Right hindlimb (tissue), 1 donor: ENCODE results near the gene ANKRD13B.
"Not testable (repeated sequence)": the region's sequence is repeated elsewhere in the genome, so short reads cannot be mapped to it uniquely, and the experiment has no call there.

ENCODE experiments used
- DNase-seq: peaks from one replicate; pipeline ENCODE4 v3.0.0-alpha.2; 2018

The ANKRD13B gene

DNA sequence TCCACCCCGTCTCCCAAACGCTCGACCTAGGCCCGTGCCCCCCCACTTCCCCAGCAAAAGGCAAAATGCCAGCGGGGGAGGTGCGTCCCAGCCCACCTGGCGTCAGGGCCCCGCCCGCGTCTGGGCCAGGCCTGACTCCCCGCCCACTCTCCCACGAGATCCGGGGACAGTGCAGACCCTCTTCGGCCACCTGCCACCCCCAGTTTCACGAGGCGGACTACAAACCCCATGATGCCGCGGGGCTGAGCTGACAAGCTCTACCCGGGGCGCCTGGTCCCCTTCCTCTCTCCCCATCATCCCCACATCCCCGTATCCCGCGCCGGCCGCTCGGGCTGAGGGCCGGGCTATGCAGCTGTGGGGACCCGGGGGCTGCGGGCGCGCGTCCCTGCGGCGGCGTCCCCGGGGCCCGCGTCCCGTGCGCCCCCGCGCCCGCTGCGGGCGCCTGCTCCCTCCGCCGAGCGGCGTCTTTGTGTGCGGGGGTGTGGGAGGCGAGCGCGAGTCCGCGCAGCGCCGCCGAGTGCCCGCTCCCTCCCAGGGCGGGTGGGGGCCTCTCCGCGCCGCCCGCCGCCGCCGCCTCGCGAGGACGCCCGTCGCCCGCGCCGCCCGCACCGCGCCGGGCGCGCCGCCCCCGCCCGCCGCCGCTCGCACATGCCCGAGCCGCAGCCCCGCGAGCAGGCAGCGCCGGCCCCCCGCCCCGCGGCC lies at the start of gene ANKRD13B:
Gene ANKRD13B, plus strand, starts transcription at position 283 of the 702 bp plus-strand sequence. CDS start 490 bp downstream, outside the sequence.
- peak; percentile 74 for DNase-seq

DNA sequence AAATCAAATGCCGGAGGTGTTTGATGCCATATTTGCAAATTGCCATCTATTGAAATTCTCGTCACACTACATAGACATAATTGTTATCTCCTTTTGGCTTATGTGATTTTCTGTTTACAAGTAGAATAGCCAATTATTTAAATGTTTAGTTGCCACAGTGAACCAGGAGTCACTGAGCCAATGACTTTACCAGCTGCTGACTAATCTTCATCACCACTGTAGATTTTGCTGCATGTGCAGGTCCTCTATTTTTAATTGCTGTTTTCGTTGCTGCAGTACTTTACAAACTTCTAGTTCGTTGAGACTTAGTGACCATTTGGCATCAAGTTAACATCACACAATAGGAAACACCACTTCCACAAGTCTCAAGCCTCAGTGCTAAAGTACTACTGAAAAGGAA lies 48.9 kb upstream of the ANKRD13B start:
- DNase-seq: no peak

DNA sequence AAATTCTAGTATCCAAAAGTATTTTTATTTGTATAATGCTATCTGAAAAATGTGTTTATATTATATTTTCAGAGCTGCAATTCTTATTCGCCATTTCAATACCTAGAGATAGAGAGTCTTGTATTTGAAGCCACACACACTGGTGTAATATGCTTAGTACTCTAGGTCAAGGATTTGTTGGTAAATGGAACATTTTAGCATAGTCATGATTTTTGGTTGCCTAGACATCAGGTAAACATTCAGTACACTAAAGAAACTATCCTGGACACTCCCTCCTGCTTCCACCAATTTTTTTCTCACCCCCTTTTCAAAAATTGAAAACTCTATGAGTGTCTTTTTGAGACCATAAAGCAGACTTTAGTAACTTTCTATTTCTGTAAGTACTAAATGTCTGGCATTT lies 46.8 kb upstream of the ANKRD13B start:
- no peak for DNase-seq

DNA sequence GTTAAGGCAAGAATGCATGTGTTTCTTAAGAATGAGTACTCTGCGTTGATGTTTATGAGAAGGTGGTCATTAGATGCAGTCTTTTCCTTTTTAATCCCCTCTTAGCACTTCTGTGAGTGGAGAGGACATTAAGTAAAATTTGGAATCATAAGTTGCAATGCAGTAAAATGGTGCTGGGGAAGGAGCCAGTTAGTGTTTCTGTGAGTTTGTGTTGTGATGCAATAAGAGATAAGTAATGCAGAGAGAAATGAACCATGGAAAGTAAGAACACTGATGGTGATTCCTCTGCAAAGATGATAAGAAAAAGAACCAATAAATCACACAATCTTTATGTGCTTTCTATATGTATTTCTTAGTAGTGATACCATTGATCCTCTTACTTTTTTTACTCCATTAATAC lies 46.1 kb upstream of the ANKRD13B start:
- DNase-seq: no peak

DNA sequence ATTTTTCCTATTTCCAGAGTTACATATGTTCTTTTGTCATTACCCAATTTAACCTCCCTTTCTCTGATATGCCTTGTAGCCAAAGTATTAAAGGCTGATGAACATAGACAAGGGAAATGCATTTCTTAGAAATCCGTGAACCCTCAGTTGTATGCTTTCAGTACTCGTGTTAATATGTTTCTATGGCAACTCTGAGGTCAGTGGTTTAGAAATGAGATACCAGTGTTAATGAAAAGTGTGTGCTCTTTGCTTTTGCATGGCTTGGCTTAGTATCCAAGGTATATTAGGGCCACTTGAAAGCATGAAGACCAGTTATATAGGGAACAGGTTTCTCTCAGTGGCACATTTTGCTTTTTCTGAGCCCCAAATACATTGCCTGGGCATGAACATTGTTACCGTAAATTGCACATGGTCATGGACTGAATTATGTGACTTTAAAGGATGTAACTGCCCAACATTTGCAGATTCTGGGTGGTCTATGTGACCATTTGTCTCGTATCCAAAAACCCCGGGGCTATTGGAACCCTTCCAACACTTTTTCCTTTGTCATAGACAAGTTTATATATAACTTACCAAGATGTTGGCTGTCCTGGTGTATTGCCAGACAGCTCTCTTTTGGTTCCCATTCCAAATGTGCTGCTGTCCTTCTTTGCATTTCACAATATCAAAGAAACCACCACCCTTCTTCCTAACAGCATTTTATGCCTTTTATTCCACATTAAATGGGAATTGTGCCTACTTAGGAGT lies 43.6 kb upstream of the ANKRD13B start:
- peak; percentile 41 for DNase-seq

DNA sequence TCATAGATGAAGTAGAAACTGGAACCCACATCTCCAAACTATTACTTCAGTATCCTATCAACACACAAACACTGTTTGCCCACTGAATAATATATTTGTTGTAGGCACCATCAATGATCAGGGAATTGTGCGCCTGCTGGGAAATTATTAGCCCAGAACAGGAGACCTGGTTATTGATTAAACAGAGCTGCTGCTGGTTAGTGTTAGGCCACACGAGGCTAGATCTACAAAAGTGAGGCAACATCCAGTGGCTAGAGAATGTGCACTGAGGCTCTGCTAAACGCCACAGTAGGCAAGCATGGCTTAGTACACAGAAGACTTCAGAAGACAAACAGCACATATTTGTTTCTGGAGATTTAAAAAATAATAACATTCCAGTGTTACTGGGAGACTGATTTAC lies 37.1 kb upstream of the ANKRD13B start:
- no peak for DNase-seq

DNA sequence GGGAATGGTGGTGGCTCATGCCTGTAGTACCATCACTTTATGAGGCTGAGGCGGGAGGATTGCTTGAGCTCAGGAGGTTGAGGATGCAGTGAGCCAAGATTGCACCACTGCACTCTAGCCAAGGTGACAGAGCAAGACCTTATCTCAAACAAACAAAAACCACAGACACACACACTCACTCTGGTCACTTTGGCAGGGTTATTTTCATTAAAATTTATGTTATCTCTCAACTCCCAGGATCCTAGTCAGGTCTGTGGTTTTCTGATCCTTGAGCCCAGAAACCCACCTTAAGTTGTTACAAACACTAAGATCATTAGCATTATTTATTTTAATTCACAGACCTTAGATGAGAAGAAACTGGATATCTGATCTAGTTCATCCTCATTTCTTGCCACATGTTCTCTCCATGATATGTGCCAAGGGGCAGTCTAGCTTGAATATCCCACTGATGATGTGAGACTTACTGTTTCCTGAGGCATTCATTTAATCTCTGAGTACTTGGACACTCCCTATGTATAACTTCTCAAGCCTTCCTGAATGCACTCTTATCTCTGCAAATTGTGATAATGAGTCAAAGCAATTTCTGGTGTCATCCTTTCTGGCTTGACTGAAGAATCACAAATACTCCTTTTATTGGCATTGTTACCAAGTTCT lies 35.7 kb upstream of the ANKRD13B start:
- DNase-seq: no peak

DNA sequence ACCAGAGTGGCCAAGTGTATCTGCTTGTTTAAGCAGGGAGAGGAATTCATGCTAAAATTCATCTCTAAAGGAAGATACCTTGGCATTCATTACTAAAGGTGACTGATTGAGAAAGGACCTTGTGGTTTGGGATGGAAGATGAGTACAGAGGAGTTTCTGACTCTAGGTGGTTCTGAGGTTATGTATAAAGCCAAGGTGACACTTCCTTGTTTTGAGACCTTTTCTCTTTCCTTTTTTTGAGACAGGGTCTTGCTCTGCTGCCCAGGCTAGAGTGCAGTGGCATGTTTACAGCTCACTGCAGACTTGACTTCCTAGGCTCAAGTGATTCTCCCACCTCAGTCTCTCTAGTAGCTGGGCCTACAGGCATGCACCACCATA lies 35.2 kb upstream of the ANKRD13B start:
- no peak for DNase-seq

DNA sequence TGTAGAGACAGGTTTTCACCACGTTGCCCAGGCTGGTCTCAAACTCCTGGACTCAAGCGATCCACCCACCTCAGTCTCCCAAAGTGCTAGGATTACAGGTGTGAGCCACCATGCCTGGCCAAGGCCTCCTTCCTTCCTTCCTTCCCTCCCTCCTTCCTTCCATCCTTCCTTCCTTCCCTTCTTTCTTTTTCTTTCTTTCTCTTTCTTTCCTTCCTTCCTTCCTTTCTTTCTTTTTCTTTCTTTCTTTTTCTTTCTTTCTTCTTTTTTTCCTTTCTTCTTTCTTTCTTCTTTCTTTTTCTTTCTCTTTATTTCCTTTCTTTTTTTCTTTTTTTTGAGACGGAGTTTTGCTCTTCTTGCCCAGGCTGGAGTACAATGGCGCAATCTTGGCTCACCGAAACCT lies 34.8 kb upstream of the ANKRD13B start:
- DNase-seq: not testable (repeated sequence)

DNA sequence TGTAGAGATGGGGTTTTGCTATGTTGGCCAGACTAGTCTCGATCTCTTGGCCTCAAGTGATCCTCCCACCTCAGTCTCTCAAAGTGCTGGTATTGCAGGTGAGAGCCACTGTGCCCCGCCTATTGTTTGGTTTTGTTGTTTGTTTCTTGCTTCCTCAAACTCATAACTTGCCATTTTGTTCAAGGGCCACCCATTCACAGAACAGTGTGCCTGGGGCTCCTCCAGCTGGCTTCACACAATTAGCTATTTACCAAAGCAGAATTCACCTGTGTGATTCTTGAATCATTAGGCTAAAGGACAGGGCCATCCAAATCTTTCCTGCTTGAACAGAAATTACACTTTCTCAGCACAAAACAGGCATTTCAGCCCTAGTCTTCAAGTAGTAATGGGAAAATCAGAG lies 33.3 kb upstream of the ANKRD13B start:
- DNase-seq: no peak

DNA sequence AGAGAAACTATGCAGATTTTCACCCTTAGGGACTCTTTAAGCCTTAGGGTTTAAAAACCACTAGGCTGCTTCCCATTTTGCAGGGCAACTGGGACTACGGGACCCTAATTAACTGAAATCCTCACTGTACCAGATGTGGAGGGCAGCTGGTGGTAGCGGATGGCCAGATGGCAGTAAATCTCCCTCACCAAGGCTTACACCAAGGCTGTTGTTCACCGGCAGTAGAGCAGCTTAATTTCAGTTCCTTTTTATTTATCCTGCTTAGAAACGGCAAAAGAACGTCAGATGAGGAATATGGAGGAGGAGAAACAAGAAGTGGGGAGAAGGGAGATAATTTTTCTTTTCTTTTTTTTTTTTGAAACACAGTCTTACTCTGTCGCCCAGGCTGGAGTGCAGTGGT lies 32.6 kb upstream of the ANKRD13B start:
- DNase-seq: no peak

DNA sequence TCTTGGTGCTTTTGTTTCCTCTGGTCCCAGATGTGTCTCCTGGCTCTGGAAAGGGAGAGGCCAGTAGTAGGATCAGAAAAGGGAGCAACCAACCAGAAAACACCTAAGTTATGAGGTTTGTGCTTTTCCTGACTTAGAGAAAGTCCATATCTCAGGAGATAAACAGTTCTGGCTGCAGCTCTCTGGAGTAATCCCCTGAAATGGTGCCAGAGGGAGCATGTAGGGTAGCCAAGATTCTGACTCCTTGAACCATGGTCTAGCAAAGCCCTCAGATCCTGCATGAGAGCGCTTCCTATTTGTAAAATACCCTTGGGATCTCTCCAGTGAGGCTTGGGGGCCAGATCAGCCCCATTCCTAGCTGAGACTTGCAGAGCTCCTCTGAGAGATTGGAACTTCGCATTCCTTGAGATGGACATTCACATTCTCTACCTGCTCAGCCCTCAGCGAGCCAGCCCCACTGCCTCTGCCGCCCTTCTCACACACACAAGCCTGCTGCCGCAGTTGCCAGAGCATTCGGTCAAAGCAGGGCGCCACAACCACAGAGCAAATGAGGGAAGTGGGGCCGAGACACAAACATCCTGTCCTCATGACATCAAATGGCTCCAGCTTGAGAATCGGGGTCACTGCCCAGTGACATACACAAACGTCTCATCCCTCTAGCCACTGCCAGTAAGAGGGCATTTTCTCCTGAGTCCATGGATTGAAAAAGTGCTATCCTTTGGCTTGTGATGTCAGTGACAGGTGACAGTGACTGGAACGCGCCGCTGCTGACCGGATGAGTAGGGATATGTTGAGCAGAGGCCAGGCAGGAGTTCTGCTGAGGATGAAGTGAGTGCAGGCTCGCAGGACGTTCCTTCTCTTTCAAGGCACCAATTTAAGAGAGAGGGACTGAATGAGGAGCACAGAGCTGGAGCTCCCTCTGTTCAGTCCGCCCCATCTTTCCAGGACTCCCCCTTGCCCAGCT lies 31.1 kb upstream of the ANKRD13B start:
- no peak for DNase-seq

DNA sequence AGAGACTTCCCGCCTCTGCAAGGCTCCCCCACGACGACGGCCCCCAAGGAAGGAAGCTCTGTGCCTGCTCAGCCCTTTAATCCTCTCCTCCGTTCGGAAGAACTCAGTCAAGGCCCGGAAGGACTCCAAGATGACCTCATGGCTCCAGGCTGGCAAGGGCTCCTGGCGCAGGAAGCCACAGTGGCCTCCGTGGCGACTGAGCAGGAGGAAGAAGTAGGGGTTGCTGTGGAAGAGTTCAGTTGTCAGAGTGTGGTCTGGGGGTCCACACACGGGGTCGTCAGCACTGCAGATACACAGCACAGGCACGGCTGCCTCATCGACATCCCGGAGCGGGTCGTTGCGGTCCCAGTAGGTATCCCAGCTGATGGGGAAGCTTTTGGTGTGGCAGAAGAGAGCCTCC lies 30.3 kb upstream of the ANKRD13B start:
- DNase-seq: no peak

DNA sequence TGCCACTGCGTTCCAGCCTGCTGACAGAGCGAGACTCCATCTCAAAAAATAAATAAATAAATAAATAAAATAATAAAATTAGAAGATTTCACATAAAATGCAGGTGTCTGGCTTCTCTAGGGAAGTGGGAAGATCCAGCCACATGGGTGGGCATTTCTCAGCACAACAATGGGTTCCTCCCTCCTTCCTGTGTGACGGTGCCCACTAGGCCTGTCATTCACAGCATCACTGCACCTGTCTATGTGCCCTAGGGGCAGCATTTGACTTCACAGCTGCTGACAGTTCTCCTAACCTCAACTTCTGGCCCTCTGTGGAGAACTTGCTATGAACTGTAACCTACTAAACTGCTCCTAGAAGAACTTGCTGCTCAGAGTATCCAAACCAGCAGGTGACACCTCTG lies 29.1 kb upstream of the ANKRD13B start:
- no peak for DNase-seq

DNA sequence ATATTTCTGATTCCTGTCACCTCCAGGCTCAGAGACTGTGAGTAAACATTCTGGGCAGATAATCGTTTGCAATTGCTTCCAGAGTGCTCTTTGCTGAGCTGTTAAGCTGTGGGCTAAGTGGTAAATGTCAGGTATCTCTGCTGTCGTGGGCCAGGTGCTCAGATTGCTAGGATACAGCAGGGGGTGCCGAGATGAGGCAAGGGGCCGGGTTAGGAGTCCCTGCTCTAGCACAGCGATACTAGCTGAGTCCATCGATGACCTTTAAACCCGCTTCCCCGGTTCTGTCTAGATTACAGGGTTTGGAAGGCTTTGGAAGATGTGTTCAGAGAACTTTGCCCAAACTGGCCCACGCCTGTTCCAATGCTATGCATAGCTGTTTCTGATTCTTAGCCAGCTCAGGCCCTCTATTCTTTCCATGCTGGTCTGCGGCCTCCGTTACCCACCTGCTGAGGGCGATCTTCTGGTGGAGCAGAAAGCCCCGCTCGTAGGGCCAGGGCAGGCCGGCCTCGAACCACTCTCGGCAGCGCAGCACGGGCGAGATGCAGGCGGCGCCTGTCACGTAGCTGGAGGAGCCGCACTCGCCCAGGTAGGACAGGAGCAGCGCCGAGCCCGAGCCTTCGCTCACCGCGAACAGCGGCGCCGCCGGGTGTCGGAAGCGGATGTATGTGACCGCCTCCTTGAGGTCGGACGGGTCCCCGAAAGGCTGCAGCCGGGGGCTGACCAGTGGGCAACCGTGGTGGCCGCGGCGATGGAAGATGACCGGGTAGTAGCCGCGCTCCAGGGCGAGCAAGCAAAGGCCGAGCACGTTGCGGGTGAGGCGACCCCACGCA lies 27.1 kb upstream of the ANKRD13B start:
- no peak for DNase-seq

DNA sequence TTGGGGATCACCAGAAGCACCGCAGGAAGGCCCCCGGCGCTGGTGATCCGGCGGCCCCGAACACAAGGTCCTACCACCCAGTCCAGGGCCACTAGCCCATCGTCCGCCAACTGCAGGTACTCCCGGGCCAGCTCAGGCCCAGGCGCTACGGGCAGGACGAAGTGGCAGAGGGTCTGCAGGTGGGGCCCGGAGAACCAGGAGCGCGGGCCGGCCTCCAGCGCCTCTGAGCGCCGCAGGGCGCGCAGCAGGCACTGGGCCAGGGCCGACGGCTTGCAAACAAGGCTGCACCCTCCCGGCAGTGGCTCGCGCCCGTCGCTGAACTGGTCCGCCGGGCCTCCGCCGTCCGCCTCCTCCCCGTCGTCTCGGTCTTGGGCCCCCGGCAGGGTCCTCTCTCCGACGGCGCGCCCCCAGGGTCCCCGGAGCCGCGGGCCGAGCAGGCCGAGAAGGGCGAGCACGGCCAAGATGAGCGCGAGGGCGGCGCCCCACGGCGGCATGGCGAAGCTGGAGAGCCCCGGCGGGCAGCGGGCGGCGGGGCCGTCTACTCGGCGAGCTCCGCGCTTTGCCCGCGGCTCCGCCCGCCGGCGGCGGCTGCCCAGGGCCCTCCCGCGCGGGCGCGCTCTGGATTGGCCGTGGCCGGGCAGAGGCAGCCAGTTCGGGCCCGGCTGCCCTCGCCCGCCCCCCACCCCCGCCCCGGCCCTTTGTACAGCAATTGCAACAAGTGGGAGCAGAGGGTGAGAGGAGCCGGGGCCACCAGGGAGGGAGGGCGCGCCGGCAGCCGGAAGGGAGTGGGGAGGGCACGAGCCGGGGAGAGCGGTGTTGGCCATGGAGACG lies 26.2 kb upstream of the ANKRD13B start, which contains the start of gene ABHD15:
Gene ABHD15, minus strand, starts transcription at position 565 of the 831 bp plus-strand sequence. Its CDS starts 71 bp downstream, at position 494.
- peak; percentile 77 for DNase-seq

DNA sequence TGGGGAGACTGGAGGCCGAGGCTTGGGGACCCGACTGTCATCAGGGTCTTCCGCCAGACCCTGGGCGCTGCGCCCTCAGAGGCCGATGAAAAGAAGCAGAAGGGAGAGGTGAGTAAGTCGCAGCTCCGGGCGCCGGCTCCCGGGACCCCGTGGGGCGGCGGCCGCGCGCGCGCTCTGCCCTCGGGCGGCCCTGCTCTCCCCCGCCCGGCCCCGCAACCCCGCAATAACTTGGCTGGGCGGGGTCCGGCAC lies 25.7 kb upstream of the ANKRD13B start:
- no peak for DNase-seq

DNA sequence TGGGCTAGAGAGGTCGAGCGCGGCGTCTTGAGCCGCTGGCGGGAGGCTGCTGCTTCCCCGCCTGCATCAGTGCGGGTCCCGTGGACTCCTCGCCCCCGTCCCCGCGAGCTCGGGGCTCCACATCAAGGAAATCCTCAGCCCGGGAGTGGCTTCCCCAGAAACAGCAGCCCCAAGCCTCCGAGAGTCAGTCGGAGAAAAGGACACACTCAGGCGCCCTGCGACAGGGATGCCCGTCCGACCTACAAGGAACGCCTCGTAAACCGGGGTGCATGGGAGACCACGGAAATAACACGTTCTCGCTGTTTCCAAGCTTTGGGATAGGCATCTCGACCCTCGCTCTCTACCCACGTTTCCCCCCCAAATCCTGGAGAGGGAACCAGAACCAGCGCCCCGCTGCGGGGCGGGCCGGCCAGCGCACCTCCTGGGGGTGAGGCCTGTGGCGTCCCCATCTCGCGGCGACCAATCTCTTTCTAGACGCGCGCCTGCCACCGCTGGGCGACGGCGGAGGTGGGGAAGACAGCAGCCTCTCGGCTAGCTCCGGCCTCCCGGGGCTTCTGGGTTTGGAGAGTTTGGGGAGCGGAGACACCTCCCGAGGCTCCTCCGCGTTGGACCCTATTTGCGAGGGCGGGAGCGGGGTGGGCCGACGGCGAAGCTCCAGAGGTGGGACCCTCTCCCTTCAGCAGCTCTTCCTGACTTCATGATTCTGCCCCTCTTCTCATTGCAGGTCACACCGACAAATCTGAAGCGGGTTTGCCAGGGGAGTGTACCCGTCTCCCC lies 25.2 kb upstream of the ANKRD13B start:
- peak; percentile 61 for DNase-seq

DNA sequence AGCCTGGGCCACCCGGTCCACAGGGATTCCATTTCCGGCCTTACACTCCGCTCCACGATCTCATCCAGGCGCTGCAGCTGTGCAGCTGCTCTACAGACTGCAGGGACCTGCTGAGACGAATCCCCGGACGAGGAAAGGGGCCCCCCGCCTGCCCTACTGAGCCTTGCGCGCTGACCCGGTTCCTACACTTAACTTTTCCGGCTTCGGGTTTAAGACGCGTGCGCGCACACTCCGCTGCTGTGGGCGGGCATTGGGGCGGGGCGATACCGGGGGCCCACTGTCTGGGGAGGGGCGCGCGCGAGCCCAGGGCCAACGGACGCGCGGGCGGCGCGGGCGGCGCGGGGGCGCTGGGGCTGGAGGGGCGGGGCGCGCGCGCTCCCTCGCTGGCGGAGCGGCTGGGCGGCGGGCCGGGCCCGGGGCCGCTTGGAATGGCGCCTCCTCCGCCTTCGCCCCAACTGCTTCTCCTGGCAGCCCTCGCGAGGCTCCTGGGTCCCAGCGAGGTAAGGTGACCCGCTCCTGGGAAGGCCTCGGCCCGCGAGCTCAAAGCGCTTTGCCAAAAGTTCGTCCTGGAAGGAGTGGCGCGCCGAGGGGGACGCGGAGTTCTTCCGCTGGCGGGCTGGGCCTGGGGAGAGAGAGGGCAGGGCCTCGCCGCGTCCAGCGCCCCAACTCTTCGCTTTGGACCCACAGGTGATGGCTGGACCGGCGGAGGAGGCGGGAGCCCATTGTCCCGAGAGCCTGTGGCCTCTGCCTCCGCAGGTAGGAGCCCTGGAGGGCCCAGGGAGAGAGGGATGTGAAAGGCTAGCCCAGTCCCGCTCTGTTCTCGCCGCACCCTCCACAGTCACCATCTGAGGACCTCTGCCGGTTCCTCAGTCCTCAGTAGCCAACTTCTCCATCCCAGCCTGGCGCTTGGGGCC lies 24.3 kb upstream of the ANKRD13B start, which contains the start of gene TP53I13:
Gene TP53I13, plus strand, starts transcription at position 371 of the 914 bp plus-strand sequence. Its CDS starts 58 bp downstream, at position 429.
- DNase-seq: peak; percentile 93
